DMS79 treated with DMSO at 0.1 percent for 48 hours (cell line): ENCODE results near the gene TTPAL.

ENCODE experiments used
- DNase-seq: peaks from one replicate; lab custom pipeline; 2025; lab: John Stamatoyannopoulos, UW

The TTPAL gene

DNA sequence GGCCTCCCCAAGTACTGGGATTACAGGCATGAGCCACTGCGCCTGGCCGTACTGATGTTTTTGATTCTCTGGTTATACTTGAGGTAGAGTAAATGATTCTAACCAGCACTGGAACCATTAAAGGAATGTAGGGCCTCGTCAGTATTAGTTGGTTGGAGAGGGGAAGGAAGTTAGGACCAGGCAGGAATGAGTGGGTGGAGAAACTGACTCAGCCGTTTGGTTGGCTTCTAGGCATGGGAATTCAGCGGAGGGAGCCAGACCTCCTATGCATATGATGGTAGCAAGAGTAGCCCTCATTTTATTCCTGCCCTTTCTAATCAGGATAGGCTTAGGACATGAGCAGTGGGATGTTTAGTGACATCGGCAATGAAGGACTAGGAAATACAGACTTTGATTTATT, 65.2 kb downstream of the TTPAL start:
- no peak for DNase-seq

DNA sequence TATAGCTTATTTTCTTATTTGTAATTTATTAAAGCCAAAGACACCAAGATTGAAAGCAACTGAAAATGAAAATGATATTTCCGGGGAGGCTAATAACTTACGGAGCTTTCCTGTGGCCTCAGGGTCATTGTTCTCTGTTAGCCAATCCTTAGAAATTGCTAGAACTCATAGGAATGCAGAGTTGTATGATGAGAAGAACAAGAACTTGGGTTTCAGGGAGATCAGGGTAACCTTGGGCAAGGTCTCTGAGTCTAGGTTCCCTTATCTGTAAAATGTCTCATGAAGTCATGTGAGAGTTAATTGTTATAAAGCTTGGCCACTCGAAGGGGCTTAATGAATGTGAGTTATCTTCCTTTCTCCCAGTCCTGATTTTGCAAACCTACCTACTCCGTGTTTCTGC, 66.3 kb downstream of the TTPAL start:
- DNase-seq = no peak

DNA sequence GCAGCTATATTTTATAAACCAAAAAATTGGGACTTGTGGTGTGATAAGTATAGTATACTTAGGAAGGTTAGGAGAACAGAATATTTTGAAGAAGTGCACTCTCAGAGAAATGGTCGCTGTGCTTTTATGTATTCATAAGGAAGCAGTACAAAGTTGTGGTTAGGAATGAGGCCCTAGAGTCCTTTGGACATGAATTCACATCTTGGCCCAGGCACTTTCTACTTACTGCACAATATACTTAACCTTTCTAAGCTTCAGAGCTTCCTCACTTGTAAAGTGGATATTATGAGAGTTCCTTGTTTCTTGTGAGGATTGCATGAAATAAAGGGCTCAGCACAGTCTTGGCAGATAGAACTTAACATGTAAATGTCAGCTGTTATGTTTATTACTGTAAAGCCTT, 67.2 kb downstream of the TTPAL start:
- DNase-seq = no peak

DNA sequence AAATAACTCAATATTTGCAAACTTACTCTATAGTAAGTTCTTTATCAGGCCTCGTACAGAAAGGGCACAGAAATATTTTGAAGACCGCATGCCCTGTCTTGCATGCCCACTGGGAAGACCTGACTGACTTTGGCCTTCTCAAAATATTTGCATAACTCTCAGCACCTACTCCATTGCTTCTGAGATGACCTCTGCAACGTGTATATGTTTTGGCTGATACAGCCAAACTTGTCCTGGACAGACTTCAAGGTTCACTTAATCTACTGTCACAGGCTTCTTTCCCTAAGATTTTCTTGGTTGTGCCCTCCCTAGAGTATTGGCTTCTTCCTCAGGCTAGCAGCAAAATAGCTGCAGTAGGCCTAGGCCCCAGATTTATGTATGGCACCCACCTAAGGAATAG, 67.7 kb downstream of the TTPAL start:
- DNase-seq = no peak
